ENCODE results near the gene TOPBP1.

- no peak for TF ChIP-seq CTCF (IDR thresholded peaks at IDR 0.05)
- TF ChIP-seq EP300 (IDR thresholded peaks at IDR 0.05; ENCODE audit: low read depth), result no peak
Observed at GRCh38 chr3:133606342-133606741, 55.4 kb downstream of the TOPBP1 start.
